ENCODE measurements around the gene RGS3. TPM values are rescaled to one million over a fixed set of nuclear protein-coding genes. Genes with fewer than 3 reads are reported as not detected.

Gene RGS3
- total and polyA plus RNA-seq, 2 experiments from 2014 or later, result 44.5 to 48.6 TPM

DNA sequence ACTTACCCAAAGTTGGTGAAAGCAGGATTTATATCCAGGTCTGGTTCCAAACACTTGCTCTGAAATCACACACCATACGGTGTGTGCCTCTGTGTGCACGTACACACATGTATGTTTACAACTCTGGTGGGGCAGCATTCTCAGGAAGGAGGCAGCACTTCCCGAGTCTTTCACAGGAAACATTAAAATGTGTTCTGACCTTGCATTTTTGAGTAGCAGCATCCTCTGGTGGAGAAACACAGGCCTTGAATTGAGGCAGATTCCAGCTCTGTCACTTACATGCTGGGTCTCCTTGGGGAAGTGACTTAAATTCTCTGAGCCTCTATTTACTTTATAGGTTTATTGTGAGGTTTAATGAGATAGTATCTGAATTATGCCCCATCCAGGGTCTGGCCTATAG lies 126.4 kb downstream of the RGS3 start:
- 16 to 24% methylated on average over 3 of the region's 3 CpGs for WGBS, 2 experiments (ENCODE audit: low coverage in 1 of 2, low lambda C conversion rate in 2 of 2, missing lambda C conversion rate in 2 of 2)
- Histone ChIP-seq H3K27me3 (replicated peaks; ENCODE audit: insufficient read depth) (no peaks in the 10 kb centered on the region), H3K9me2 (ENCODE audit: insufficient read depth) (no peaks in the 10 kb centered on the region), H4K20me1 (ENCODE audit: insufficient read depth) (no peaks in the 10 kb centered on the region), H3K4me3 (no peak overlapping the region), H3K4me1 (ENCODE audit: insufficient read depth) (peaks cover 6% of the 10 kb centered on the region), H2AFZ (no peak overlapping the region), H3K36me3 (ENCODE audit: low read depth) (peaks cover 7% of the 10 kb centered on the region), H3K9ac (no peak overlapping the region), H3K9me3 (ENCODE audit: low read depth) (no peaks in the 10 kb centered on the region), H3K79me2 (ENCODE audit: insufficient read depth) (peaks cover 10% of the 10 kb centered on the region), H3K27ac (no peak overlapping the region), H3F3A (ENCODE audit: insufficient read depth) (peaks cover 6% of the 10 kb centered on the region; the same call in 1 of the 2 replicates), H3K4me2 (ENCODE audit: unreplicated experiment) (no peak overlapping the region)
- peak; percentile 67 for DNase-seq
- in situ Hi-C loops (cut with MboI), result loop anchor here (5.0 kb wide), 1 partner anchor 67 kb away; no protein-coding TSS in a partner anchor
- TF ChIP-seq EZH2 (IDR thresholded peaks at IDR 0.05; ENCODE audit: insufficient read depth, poor library complexity, severe bottlenecking), result no peak

DNA sequence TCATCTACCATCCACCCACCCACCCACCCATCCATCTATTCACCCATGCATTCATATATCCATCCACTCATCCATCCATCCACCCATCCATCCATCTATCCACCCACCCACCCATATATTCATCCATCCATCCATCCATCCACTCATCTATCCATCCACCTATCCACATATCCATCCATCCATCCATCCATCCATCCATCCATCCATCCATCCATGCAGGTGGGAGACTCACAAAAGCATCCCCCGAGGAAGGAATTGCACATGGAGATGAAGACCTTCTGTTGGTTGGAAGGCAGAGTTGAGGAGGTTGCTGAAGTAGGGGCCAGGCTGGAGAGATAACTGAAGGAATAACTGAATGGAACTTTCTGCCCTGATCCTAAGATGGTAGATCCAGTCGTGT lies 126.9 kb downstream of the RGS3 start:
- no peaks in the 10 kb centered on the region for H4K20me1 ChIP-seq (ENCODE audit: insufficient read depth)
- no peak overlapping the region for H3K27ac ChIP-seq
- H3K4me1 ChIP-seq (ENCODE audit: insufficient read depth), result peaks cover 9% of the 10 kb centered on the region
- in situ Hi-C loops (cut with MboI), result loop anchor here (5.0 kb wide), 1 partner anchor 67 kb away; no protein-coding TSS in a partner anchor
- H3K27me3 ChIP-seq (replicated peaks; ENCODE audit: insufficient read depth), result no peaks in the 10 kb centered on the region
- no peak overlapping the region for H2AFZ ChIP-seq
- H3K36me3 ChIP-seq (ENCODE audit: low read depth), result 0 out of 2 replicates have a peak, but pooled peaks cover 2% of the 10 kb centered on the region
- H3K9me3 ChIP-seq (ENCODE audit: low read depth), result no peaks in the 10 kb centered on the region
- H3K4me2 ChIP-seq (ENCODE audit: unreplicated experiment), result no peak overlapping the region
- no peaks in the 10 kb centered on the region for H3K9me2 ChIP-seq (ENCODE audit: insufficient read depth)
- DNase-seq, result no peak
- peaks cover 15% of the 10 kb centered on the region for H3K79me2 ChIP-seq (ENCODE audit: insufficient read depth)
- H3K9ac ChIP-seq, result no peak overlapping the region
- H3K4me3 ChIP-seq, result no peak overlapping the region
- H3F3A ChIP-seq (ENCODE audit: insufficient read depth), result peaks cover 6% of the 10 kb centered on the region; the same call in 1 of the 2 replicates
- TF ChIP-seq EZH2phosphoT487 (IDR thresholded peaks at IDR 0.05; ENCODE audit: insufficient read depth, low read depth) (no peak), EZH2 (IDR thresholded peaks at IDR 0.05; ENCODE audit: insufficient read depth, poor library complexity, severe bottlenecking) (no peak)
- WGBS, 2 experiments (ENCODE audit: low coverage in 1 of 2, low lambda C conversion rate in 2 of 2, missing lambda C conversion rate in 2 of 2), result 65 to 68% methylated on average over 2 of the region's 2 CpGs

DNA sequence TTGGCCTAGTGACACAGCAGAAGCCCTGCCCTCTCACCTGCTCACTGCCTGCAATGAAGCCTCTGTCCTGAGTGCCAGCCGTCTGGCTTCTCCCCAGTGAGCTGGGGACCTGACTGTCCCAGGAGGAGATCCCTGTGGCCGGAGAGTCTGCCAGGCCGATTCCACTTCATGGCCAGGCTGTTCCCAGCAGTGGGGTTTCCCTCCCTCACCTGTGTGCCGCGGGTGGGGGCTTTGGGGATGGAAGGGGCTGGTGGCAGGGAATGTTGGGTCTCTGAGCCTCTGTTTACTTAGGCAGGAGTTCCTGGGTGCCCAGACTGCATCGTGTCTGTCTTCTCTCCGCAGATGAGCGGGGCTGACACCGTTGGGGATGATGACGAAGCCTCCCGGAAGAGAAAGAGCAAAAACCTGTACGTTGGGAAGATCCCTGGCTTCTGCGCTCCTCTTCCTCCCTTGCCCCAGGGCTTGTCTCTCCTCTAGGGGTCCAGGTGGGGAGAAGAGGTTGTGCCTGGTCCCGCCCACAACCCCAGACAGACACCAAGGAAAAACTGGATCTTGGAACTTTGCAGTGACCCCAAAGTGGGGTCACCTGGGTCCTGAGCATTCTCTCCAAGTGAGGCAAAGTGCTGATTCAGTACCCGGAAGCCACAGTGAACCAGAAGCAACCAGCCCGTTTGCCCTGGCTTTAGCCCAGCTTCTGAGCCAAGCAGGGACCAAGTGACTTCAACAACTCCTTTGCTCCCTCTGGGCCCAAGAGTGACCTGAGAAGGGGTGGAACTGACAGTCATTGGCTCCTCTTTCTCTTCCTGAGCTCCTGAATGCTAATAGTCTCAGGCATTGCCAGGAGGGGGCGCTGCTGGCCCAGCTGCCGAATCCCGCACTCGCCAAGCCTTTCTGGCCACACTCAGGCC lies 127.7 kb downstream of the RGS3 start:
- Histone ChIP-seq H3K27ac (no peak overlapping the region), H3K4me3 (no peak overlapping the region), H3K9ac (no peak overlapping the region), H3K36me3 (ENCODE audit: low read depth) (peaks cover 4% of the 10 kb centered on the region; the same call in 1 of the 2 replicates), H3F3A (ENCODE audit: insufficient read depth) (peaks cover 6% of the 10 kb centered on the region; the same call in 1 of the 2 replicates), H3K9me3 (ENCODE audit: low read depth) (no peaks in the 10 kb centered on the region), H3K79me2 (ENCODE audit: insufficient read depth) (peaks cover 23% of the 10 kb centered on the region), H4K20me1 (ENCODE audit: insufficient read depth) (no peaks in the 10 kb centered on the region), H3K4me1 (ENCODE audit: insufficient read depth) (peaks cover 15% of the 10 kb centered on the region), H2AFZ (no peak overlapping the region), H3K4me2 (ENCODE audit: unreplicated experiment) (no peak overlapping the region), H3K9me2 (ENCODE audit: insufficient read depth) (no peaks in the 10 kb centered on the region), H3K27me3 (replicated peaks; ENCODE audit: insufficient read depth) (no peaks in the 10 kb centered on the region)
- in situ Hi-C loops (cut with MboI), result loop anchor here (5.0 kb wide), 1 partner anchor 66 kb away; no protein-coding TSS in a partner anchor
- peak; percentile 80 for DNase-seq
- WGBS, 2 experiments (ENCODE audit: low coverage in 1 of 2, low lambda C conversion rate in 2 of 2, missing lambda C conversion rate in 2 of 2), result 43 to 44% methylated on average over 20 of the region's 20 CpGs
- TF ChIP-seq EZH2 (IDR thresholded peaks at IDR 0.05; ENCODE audit: insufficient read depth, poor library complexity, severe bottlenecking), result no peak
- TF ChIP-seq EZH2phosphoT487 (IDR thresholded peaks at IDR 0.05; ENCODE audit: insufficient read depth, low read depth), result no peak

DNA sequence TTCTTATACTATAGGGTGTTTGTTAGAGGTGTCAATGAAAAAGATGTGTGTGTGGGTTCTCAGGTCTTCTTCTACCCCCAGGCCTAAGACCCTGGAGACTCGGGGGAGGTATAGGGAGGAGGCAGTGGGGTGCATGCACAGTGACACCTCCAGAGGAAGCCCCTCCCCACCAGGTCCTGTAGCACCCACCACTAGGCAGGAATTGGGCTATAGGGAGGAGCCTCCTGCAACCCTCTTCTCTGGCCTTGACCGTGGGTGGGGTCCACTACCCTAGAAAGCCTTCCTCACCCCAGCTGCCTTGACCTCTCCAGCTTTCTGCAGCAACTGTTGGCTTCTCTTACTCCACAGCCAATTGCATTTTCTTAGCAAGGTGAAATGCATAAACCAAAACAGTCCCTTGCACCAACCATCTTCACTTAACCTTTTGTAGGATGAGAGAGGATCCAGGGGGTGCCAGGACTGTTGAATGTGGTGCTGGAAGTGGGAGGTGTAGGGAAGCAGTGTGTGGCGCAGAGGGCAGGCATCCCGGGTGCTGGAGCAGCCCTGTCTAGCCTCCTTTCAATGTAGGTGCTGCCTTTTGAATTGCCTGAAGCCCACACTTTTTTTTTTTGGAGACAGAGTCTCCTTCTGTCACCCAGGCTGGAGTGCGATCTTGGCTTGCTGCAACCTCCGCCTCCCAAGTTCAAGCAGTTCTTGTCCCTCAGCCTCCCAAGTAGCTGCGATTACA lies 128.5 kb downstream of the RGS3 start:
- no peak for DNase-seq
- Histone ChIP-seq H3K9me3 (ENCODE audit: low read depth) (no peaks in the 10 kb centered on the region), H3K9ac (no peak overlapping the region), H3K9me2 (ENCODE audit: insufficient read depth) (no peaks in the 10 kb centered on the region), H3K4me3 (no peak overlapping the region), H3K36me3 (ENCODE audit: low read depth) (peaks cover 12% of the 10 kb centered on the region; the same call in 1 of the 2 replicates), H3K4me1 (ENCODE audit: insufficient read depth) (peaks cover 15% of the 10 kb centered on the region), H3F3A (ENCODE audit: insufficient read depth) (peaks cover 6% of the 10 kb centered on the region), H3K27ac (no peak overlapping the region), H3K4me2 (ENCODE audit: unreplicated experiment) (no peak overlapping the region), H3K79me2 (ENCODE audit: insufficient read depth) (peaks cover 31% of the 10 kb centered on the region), H2AFZ (no peak overlapping the region), H3K27me3 (replicated peaks; ENCODE audit: insufficient read depth) (no peaks in the 10 kb centered on the region), H4K20me1 (ENCODE audit: insufficient read depth) (no peaks in the 10 kb centered on the region)
- in situ Hi-C loops (cut with MboI), result loop anchor here (5.0 kb wide), 1 partner anchor 65 kb away; no protein-coding TSS in a partner anchor
- TF ChIP-seq EZH2phosphoT487 (IDR thresholded peaks at IDR 0.05; ENCODE audit: insufficient read depth, low read depth) (no peak), EZH2 (IDR thresholded peaks at IDR 0.05; ENCODE audit: insufficient read depth, poor library complexity, severe bottlenecking) (no peak)
- WGBS, 2 experiments (ENCODE audit: low coverage in 1 of 2, low lambda C conversion rate in 2 of 2, missing lambda C conversion rate in 2 of 2), result 62% methylated on average over 7 of the region's 7 CpGs

All from GM23248 (cell line).